ENCODE data around the gene MYH4.

The MYH4 gene

DNA sequence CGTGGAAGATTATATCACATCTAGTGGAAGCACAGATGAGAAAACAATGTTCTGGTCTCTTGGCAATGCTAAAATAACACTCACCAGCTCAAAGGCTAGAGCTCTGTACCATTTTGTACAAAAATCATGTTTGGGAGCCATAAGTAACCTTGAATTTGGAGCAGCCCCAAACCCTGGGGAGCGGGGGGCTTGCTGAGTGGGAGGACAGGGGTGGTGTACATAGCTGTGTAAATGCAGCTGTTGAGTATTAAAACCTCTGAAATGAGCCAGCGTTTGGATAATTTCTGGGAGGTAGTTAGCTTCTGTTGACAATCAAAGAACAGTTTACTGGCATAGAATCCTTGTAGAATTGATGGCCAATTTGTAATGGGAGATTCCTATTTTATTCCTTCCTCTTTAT is 51.9 kb downstream of the MYH4 start:
- TF ChIP-seq, protein P1, sequence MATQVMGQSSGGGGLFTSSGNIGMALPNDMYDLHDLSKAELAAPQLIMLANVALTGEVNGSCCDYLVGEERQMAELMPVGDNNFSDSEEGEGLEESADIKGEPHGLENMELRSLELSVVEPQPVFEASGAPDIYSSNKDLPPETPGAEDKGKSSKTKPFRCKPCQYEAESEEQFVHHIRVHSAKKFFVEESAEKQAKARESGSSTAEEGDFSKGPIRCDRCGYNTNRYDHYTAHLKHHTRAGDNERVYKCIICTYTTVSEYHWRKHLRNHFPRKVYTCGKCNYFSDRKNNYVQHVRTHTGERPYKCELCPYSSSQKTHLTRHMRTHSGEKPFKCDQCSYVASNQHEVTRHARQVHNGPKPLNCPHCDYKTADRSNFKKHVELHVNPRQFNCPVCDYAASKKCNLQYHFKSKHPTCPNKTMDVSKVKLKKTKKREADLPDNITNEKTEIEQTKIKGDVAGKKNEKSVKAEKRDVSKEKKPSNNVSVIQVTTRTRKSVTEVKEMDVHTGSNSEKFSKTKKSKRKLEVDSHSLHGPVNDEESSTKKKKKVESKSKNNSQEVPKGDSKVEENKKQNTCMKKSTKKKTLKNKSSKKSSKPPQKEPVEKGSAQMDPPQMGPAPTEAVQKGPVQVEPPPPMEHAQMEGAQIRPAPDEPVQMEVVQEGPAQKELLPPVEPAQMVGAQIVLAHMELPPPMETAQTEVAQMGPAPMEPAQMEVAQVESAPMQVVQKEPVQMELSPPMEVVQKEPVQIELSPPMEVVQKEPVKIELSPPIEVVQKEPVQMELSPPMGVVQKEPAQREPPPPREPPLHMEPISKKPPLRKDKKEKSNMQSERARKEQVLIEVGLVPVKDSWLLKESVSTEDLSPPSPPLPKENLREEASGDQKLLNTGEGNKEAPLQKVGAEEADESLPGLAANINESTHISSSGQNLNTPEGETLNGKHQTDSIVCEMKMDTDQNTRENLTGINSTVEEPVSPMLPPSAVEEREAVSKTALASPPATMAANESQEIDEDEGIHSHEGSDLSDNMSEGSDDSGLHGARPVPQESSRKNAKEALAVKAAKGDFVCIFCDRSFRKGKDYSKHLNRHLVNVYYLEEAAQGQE (IDR thresholded peaks at IDR 0.05; ENCODE audit: insufficient read depth in 1 of 2, low read depth in 2 of 2, low read length in 2 of 2), result no peak
- TF ChIP-seq SIN3A (IDR thresholded peaks at IDR 0.05; ENCODE audit: borderline replicate concordance, insufficient read depth, low read length), result no peak
- no peak for TF ChIP-seq FOXP2 (optimal IDR thresholded peaks at IDR 0.05; ENCODE audit: borderline replicate concordance, extremely low read depth, extremely low read length, insufficient read depth)
- TF ChIP-seq TAF1 (IDR thresholded peaks at IDR 0.05; ENCODE audit: borderline replicate concordance, insufficient read depth, low read length), result no peak
- TF ChIP-seq POLR2AphosphoS5 (IDR thresholded peaks at IDR 0.05; ENCODE audit: low read depth, low read length), result no peak

DNA sequence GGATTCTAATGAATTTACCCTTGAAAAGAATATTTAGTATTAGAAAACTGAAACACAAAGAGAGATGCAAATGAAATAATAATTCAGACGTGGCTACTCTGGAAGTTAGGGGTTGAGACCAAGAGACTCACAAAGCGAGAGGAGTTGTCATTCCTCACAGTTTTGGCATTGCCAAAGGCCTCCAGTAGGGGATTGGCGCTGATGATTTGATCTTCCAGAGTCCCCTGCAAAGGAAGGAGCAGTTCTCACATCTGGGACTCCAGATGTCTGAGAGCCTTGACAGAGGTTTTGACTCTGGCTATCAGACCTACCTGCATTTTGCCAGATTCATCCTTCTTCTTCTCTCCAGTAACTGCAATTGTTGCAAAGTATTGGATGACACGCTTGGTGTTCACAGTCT is 54.2 kb downstream of the MYH4 start:
- TF ChIP-seq SIN3A (IDR thresholded peaks at IDR 0.05; ENCODE audit: borderline replicate concordance, insufficient read depth, low read length) (no peak), POLR2AphosphoS5 (IDR thresholded peaks at IDR 0.05; ENCODE audit: low read depth, low read length) (no peak), TAF1 (IDR thresholded peaks at IDR 0.05; ENCODE audit: borderline replicate concordance, insufficient read depth, low read length) (no peak), FOXP2 (optimal IDR thresholded peaks at IDR 0.05; ENCODE audit: borderline replicate concordance, extremely low read depth, extremely low read length, insufficient read depth) (no peak)
- TF ChIP-seq, protein P1 (IDR thresholded peaks at IDR 0.05; ENCODE audit: insufficient read depth in 1 of 2, low read depth in 2 of 2, low read length in 2 of 2), result no peak

DNA sequence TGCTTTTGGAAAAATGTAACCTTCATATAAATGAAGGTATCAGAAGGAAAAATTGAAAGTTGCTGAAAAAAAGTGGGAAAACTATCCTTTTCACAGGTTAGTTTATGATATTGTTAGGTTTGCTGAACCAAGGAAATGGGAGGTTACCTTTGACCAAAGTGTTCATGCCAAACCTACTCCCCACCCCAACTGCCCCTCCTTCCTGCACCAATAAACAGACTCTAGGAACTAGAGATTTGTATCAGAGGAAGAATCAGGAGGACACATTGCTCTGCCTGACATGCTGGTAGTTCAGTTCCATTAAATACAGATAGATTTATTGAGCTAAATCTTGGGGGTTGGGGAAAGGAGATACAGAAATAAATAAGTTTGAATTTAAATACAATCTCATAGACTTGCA is 65.8 kb downstream of the MYH4 start:
- no peak for TF ChIP-seq TAF1 (IDR thresholded peaks at IDR 0.05; ENCODE audit: borderline replicate concordance, insufficient read depth, low read length)
- no peak for TF ChIP-seq SIN3A (IDR thresholded peaks at IDR 0.05; ENCODE audit: borderline replicate concordance, insufficient read depth, low read length)
- no peak for TF ChIP-seq POLR2AphosphoS5 (IDR thresholded peaks at IDR 0.05; ENCODE audit: low read depth, low read length)
- TF ChIP-seq, protein P1 (IDR thresholded peaks at IDR 0.05; ENCODE audit: insufficient read depth in 1 of 2, low read depth in 2 of 2, low read length in 2 of 2), result no peak
- TF ChIP-seq FOXP2 (optimal IDR thresholded peaks at IDR 0.05; ENCODE audit: borderline replicate concordance, extremely low read depth, extremely low read length, insufficient read depth), result no peak

DNA sequence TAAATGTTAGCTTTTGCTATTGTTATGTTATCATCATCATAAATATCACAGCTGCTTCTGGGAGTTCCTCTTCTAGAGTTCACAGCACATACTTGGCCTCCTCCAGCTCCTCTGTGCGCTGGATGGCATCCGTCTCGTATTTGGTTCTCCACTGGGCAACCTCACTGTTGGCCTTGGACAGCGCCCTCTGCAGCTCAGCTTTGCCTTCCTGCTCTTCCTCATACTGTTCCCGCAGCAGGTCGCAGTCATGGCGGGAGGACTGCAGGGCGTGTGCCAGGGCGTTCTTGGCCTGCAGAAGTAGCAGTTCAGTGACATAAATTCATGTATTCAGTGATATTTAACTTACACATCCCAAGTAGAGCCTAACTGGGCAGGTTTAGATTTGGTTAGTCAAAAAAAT is 71.0 kb downstream of the MYH4 start:
- TF ChIP-seq FOXP2 (optimal IDR thresholded peaks at IDR 0.05; ENCODE audit: borderline replicate concordance, extremely low read depth, extremely low read length, insufficient read depth), result no peak
- no peak for TF ChIP-seq POLR2AphosphoS5 (IDR thresholded peaks at IDR 0.05; ENCODE audit: low read depth, low read length)
- TF ChIP-seq SIN3A (IDR thresholded peaks at IDR 0.05; ENCODE audit: borderline replicate concordance, insufficient read depth, low read length), result no peak
- TF ChIP-seq TAF1 (IDR thresholded peaks at IDR 0.05; ENCODE audit: borderline replicate concordance, insufficient read depth, low read length), result no peak
- TF ChIP-seq, protein P1 (IDR thresholded peaks at IDR 0.05; ENCODE audit: insufficient read depth in 1 of 2, low read depth in 2 of 2, low read length in 2 of 2), result no peak
